GM23338 (cell line): Measurements from ENCODE around the gene FHIT. TPM values are rescaled to one million over a fixed set of nuclear protein-coding genes. Genes with fewer than 3 reads are reported as not detected.

Experiments
- ATAC-seq: fragments of 200-7000 bp; cut with Tn5 transposase; 3 replicates; pipeline ENCODE4 v1.9.1; 2020
- DNase-seq: peaks from one replicate; pipeline ENCODE4 v3.0.0-alpha.2; 2015; ENCODE audit warnings: low spot score
- H2AFZ ChIP-seq: fragments of 200-600 bp; sonication (generic); 2 replicates; pipeline ENCODE4 v1.8.0; 2016; ENCODE audit warnings: antibody characterized with exemption, mild to moderate bottlenecking, moderate library complexity
- H3F3A ChIP-seq: fragments of 200-600 bp; sonication (generic); replicated peaks from 2 replicates; pipeline ENCODE4 v1.8.0; 2017; ENCODE audit warnings: antibody characterized with exemption, mixed run types, low read depth
- H3K27ac ChIP-seq: fragments of 200-600 bp; sonication (generic); 2 replicates; pipeline ENCODE4 v1.6.1; 2016; ENCODE audit warnings: low read depth
- H3K27me3 ChIP-seq: fragments of 200-600 bp; sonication (generic); 2 replicates; pipeline ENCODE4 v1.8.0; 2016; ENCODE audit warnings: mild to moderate bottlenecking, mixed run types, moderate library complexity; ENCODE audit not compliant: insufficient read depth
- H3K36me3 ChIP-seq: fragments of 200-600 bp; sonication (generic); 2 replicates; pipeline ENCODE4 v1.8.0; 2016; ENCODE audit warnings: mild to moderate bottlenecking; ENCODE audit not compliant: insufficient read depth
- H3K4me1 ChIP-seq: fragments of 200-600 bp; sonication (generic); 2 replicates; pipeline ENCODE4 v1.8.0; 2016; ENCODE audit warnings: mild to moderate bottlenecking, moderate library complexity; ENCODE audit not compliant: insufficient read depth
- H3K4me2 ChIP-seq: fragments of 200-600 bp; sonication (generic); 2 replicates; pipeline ENCODE4 v1.7.1; 2017; ENCODE audit warnings: mixed run types
- H3K4me3 ChIP-seq: fragments of 200-600 bp; sonication (generic); 2 replicates; pipeline ENCODE4 v1.6.1; 2016; ENCODE audit warnings: mixed run types
- H3K79me2 ChIP-seq: fragments of 200-600 bp; sonication (generic); replicated peaks from 2 replicates; pipeline ENCODE4 v1.8.0; 2017; ENCODE audit warnings: mild to moderate bottlenecking; ENCODE audit not compliant: insufficient read depth
- H3K9me2 ChIP-seq: fragments of 200-600 bp; sonication (generic); 2 replicates; pipeline ENCODE4 v1.8.0; 2017; ENCODE audit not compliant: insufficient read depth
- H4K20me1 ChIP-seq: fragments of 200-600 bp; sonication (generic); replicated peaks from 2 replicates; pipeline ENCODE4 v1.8.0; 2017; ENCODE audit warnings: mild to moderate bottlenecking; ENCODE audit not compliant: insufficient read depth
- H3K27ac Mint-ChIP-seq: 2 replicates; pipeline ENCODE4 v1.8.0; 2020; ENCODE audit warnings: inconsistent platforms, mild to moderate bottlenecking, moderate library complexity, mixed read lengths
- H3K27me3 Mint-ChIP-seq: 3 replicates; pipeline ENCODE4 v1.8.0; 2022; ENCODE audit warnings: low read depth, mild to moderate bottlenecking, moderate library complexity, mixed read lengths, inconsistent platforms; ENCODE audit not compliant: insufficient read depth, poor library complexity
- H3K36me3 Mint-ChIP-seq: 3 replicates; pipeline ENCODE4 v1.8.0; 2021; ENCODE audit warnings: low read depth, mild to moderate bottlenecking, inconsistent platforms, moderate library complexity, mixed read lengths
- H3K4me1 Mint-ChIP-seq: 3 replicates; pipeline ENCODE4 v1.8.0; 2020; ENCODE audit warnings: mild to moderate bottlenecking, inconsistent platforms, mixed read lengths
- H3K4me3 Mint-ChIP-seq: 3 replicates; pipeline ENCODE4 v1.8.0; 2021; ENCODE audit warnings: moderate library complexity, mild to moderate bottlenecking, inconsistent platforms, mixed read lengths
- H3K9me3 Mint-ChIP-seq: 3 replicates; pipeline ENCODE4 v1.8.0; 2020; ENCODE audit warnings: moderate library complexity, mild to moderate bottlenecking, inconsistent platforms, mixed read lengths
- CREB1 ChIP-seq: fragments of 250-450 bp; sonication (Bioruptor Pico); IDR thresholded peaks from 2 replicates; pipeline ENCODE4 v1.5.0; 2020; ENCODE audit warnings: low read depth, mild to moderate bottlenecking, moderate library complexity
- EZH2 ChIP-seq: fragments of 200-600 bp; sonication (generic); IDR thresholded peaks from one replicate; pipeline ENCODE4 v1.8.0; 2017; ENCODE audit warnings: antibody characterized with exemption, mild to moderate bottlenecking, low read depth; ENCODE audit not compliant: unreplicated experiment
- EZH2phosphoT487 ChIP-seq: fragments of 200-600 bp; sonication (generic); IDR thresholded peaks from one replicate; pipeline ENCODE4 v1.8.1; 2018; ENCODE audit warnings: antibody characterized with exemption; ENCODE audit not compliant: unreplicated experiment
- JUNB ChIP-seq: IDR thresholded peaks from one replicate; pipeline ENCODE4 v1.6.1; 2016; ENCODE audit warnings: antibody characterized with exemption; ENCODE audit not compliant: unreplicated experiment
- NANOG ChIP-seq: IDR thresholded peaks from 2 replicates; pipeline ENCODE4 v1.6.1; 2016; ENCODE audit warnings: antibody characterized with exemption, borderline replicate concordance
- STAT1 ChIP-seq: IDR thresholded peaks from one replicate; pipeline ENCODE4 v1.6.1; 2016; ENCODE audit warnings: antibody characterized with exemption; ENCODE audit not compliant: unreplicated experiment
- ZNF114 ChIP-seq: fragments of 250-450 bp; sonication (Bioruptor Pico); IDR thresholded peaks from 2 replicates; pipeline ENCODE4 v1.5.0; 2020; ENCODE audit warnings: mild to moderate bottlenecking, moderate library complexity
- ZNF331 ChIP-seq: fragments of 250-450 bp; sonication (Bioruptor Pico); IDR thresholded peaks from 2 replicates; pipeline ENCODE4 v1.5.0; 2020; ENCODE audit warnings: low read depth, mild to moderate bottlenecking, moderate library complexity
- polyA plus RNA-seq: library from polyadenylated mRNA; unstranded; fragments of >200 nt; fragmentation: Nextera tagmentation; extraction: Ambion mirVana; gene quantifications from 2 replicates; pipeline ENCODE4 v1.2.1, GENCODE V29; 2016
- total RNA-seq: library from RNA; depleted of rRNA; stranded (reverse); fragments of >200 nt; shearing (Covaris generic); gene quantifications from 2 replicates; pipeline ENCODE4 v1.2.3, GENCODE V29; 2014
- TF ChIP-seq, protein P1 (sequence below): IDR thresholded peaks from one replicate; pipeline ENCODE4 v1.6.1; 2018; ENCODE audit warnings: antibody characterized with exemption; ENCODE audit not compliant: unreplicated experiment
- TF ChIP-seq, protein P2 (sequence below): IDR thresholded peaks from 2 replicates; pipeline ENCODE4 v1.6.1; 2016; ENCODE audit warnings: antibody characterized with exemption
- TF ChIP-seq, protein P3 (sequence below), 2 experiments: fragments of 200-600 bp in 1 of 2; sonication (generic) in 1 of 2; conservative IDR thresholded peaks; 2 replicates each; pipeline versions ENCODE4 v1.5.1 to v1.6.1; 2016 to 2017; ENCODE audit warnings: antibody characterized with exemption in 2 of 2, low read depth in 2 of 2, mild to moderate bottlenecking in 2 of 2, moderate library complexity in 1 of 2

FHIT gene
- total and polyA plus RNA-seq, 2 experiments from 2014 or later, result 3.0 to 8.3 TPM

DNA sequence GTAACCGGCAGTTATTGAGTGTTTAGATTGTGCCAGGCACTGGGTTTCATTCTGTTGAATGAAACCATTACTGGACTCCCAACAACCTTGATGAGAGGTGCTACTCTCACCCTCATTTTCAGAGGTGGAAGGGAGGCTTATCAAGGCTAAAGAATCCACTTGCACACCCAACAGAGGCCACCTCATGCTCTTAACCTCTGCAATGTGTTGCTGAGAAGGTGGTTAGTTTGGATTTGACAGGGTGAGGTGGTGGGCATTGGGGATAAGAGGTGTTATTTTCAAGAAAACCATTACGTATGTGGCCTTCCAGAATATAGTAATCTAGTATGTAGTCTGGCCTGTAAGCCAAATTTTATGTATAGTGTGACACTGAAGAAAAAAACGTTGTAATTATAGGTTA, 73.1 kb downstream of the FHIT start (continued):
- TF ChIP-seq, protein P1, sequence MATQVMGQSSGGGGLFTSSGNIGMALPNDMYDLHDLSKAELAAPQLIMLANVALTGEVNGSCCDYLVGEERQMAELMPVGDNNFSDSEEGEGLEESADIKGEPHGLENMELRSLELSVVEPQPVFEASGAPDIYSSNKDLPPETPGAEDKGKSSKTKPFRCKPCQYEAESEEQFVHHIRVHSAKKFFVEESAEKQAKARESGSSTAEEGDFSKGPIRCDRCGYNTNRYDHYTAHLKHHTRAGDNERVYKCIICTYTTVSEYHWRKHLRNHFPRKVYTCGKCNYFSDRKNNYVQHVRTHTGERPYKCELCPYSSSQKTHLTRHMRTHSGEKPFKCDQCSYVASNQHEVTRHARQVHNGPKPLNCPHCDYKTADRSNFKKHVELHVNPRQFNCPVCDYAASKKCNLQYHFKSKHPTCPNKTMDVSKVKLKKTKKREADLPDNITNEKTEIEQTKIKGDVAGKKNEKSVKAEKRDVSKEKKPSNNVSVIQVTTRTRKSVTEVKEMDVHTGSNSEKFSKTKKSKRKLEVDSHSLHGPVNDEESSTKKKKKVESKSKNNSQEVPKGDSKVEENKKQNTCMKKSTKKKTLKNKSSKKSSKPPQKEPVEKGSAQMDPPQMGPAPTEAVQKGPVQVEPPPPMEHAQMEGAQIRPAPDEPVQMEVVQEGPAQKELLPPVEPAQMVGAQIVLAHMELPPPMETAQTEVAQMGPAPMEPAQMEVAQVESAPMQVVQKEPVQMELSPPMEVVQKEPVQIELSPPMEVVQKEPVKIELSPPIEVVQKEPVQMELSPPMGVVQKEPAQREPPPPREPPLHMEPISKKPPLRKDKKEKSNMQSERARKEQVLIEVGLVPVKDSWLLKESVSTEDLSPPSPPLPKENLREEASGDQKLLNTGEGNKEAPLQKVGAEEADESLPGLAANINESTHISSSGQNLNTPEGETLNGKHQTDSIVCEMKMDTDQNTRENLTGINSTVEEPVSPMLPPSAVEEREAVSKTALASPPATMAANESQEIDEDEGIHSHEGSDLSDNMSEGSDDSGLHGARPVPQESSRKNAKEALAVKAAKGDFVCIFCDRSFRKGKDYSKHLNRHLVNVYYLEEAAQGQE, result no peak
- TF ChIP-seq, protein P2, sequence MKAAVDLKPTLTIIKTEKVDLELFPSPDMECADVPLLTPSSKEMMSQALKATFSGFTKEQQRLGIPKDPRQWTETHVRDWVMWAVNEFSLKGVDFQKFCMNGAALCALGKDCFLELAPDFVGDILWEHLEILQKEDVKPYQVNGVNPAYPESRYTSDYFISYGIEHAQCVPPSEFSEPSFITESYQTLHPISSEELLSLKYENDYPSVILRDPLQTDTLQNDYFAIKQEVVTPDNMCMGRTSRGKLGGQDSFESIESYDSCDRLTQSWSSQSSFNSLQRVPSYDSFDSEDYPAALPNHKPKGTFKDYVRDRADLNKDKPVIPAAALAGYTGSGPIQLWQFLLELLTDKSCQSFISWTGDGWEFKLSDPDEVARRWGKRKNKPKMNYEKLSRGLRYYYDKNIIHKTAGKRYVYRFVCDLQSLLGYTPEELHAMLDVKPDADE, result no peak
- TF ChIP-seq CREB1 (CRISPR knock-in tag) (no peak), NANOG (no peak), EZH2 (no peak), ZNF114 (no peak), JUNB (no peak), STAT1 (no peak), EZH2phosphoT487 (no peak)
- TF ChIP-seq, protein P3, sequence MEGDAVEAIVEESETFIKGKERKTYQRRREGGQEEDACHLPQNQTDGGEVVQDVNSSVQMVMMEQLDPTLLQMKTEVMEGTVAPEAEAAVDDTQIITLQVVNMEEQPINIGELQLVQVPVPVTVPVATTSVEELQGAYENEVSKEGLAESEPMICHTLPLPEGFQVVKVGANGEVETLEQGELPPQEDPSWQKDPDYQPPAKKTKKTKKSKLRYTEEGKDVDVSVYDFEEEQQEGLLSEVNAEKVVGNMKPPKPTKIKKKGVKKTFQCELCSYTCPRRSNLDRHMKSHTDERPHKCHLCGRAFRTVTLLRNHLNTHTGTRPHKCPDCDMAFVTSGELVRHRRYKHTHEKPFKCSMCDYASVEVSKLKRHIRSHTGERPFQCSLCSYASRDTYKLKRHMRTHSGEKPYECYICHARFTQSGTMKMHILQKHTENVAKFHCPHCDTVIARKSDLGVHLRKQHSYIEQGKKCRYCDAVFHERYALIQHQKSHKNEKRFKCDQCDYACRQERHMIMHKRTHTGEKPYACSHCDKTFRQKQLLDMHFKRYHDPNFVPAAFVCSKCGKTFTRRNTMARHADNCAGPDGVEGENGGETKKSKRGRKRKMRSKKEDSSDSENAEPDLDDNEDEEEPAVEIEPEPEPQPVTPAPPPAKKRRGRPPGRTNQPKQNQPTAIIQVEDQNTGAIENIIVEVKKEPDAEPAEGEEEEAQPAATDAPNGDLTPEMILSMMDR (conservative IDR thresholded peaks at IDR 0.05; ENCODE audit: low read depth in 2 of 2), result no peak

DNA sequence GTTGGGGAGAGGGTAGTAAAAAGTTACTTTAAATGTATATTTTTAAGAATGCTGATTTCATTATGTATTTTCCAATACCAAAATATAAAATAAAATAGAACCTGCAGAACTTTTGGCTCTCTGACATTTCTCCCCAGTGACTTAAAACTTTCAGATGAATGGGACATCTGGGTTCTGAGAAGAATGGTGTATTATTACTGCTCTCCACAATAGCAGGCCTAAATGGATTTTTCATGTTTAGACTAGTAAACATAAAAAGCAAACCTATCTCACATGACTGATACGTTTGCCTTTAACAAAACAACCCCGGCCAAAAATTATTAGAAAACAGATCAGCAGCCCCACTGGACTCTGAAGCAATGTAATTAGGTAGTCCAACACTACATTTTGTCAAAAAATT, 73.8 kb downstream of the FHIT start:
- no peak for TF ChIP-seq ZNF331 (CRISPR knock-in tag)
- 0 out of 3 replicates have a peak, but pooled peaks cover 3% of the 10 kb centered on the region for H3K36me3 Mint-ChIP-seq
- H3K27ac ChIP-seq, result no peak overlapping the region
- H3K79me2 ChIP-seq, result no peaks in the 10 kb centered on the region
- no peaks in the 10 kb centered on the region; the same call in 1 of the 2 replicates for H3K9me2 ChIP-seq
- no peaks in the 10 kb centered on the region for H3K27me3 ChIP-seq
- H3K4me1 Mint-ChIP-seq, result peaks cover 10% of the 10 kb centered on the region
- no peaks in the 10 kb centered on the region for H3K9me3 Mint-ChIP-seq
- no peak overlapping the region for H2AFZ ChIP-seq
- H3K36me3 ChIP-seq, result no peaks in the 10 kb centered on the region
- no peak overlapping the region for H3K4me3 ChIP-seq
- no peak overlapping the region for H3K4me3 Mint-ChIP-seq
- no peak overlapping the region for H3K4me2 ChIP-seq
- no peak overlapping the region for H3K27ac Mint-ChIP-seq
- no peaks in the 10 kb centered on the region for H3F3A ChIP-seq
- ATAC-seq (no peak), DNase-seq (no peak)
- H4K20me1 ChIP-seq, result no peaks in the 10 kb centered on the region
- peaks cover 9% of the 10 kb centered on the region; the same call in 1 of the 2 replicates for H3K4me1 ChIP-seq
- H3K27me3 Mint-ChIP-seq, result no peaks in the 10 kb centered on the region
